Measurements from ENCODE around the gene ZP1.

GRCh38 chr11:60902625-60903024 lies 35.3 kb downstream of the ZP1 start:
- TF ChIP-seq, protein P1, sequence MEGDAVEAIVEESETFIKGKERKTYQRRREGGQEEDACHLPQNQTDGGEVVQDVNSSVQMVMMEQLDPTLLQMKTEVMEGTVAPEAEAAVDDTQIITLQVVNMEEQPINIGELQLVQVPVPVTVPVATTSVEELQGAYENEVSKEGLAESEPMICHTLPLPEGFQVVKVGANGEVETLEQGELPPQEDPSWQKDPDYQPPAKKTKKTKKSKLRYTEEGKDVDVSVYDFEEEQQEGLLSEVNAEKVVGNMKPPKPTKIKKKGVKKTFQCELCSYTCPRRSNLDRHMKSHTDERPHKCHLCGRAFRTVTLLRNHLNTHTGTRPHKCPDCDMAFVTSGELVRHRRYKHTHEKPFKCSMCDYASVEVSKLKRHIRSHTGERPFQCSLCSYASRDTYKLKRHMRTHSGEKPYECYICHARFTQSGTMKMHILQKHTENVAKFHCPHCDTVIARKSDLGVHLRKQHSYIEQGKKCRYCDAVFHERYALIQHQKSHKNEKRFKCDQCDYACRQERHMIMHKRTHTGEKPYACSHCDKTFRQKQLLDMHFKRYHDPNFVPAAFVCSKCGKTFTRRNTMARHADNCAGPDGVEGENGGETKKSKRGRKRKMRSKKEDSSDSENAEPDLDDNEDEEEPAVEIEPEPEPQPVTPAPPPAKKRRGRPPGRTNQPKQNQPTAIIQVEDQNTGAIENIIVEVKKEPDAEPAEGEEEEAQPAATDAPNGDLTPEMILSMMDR (conservative IDR thresholded peaks at IDR 0.05; ENCODE audit: low read depth, low read length): no peak
- TF ChIP-seq EZH2 (IDR thresholded peaks at IDR 0.05; ENCODE audit: borderline replicate concordance, low read depth, low read length, poor library complexity, severe bottlenecking): no peak

Data from A673 (cell line).